OCI-LY3 (cell line): ENCODE results near the gene GIPC2.

Source experiments
- H2AFZ ChIP-seq: fragments of 200-600, 300-600 bp; shearing (Covaris generic); 2 replicates; pipeline ENCODE4 v1.6.0; 2014; ENCODE audit warnings: antibody characterized with exemption, low read depth, low read length
- H3K27ac ChIP-seq: fragments of 200-600, 300-600 bp; sonication (generic); 2 replicates; pipeline ENCODE4 v1.5.1; 2014; ENCODE audit warnings: mild to moderate bottlenecking, low read length, moderate library complexity, mixed read lengths
- H3K27me3 ChIP-seq: fragments of 200-600, 300-600 bp; sonication (generic); 2 replicates; pipeline ENCODE4 v1.6.1; 2014; ENCODE audit warnings: low read depth, low read length, mixed read lengths
- H3K36me3 ChIP-seq: fragments of 200-600, 300-600 bp; sonication (generic); replicated peaks from 2 replicates; pipeline ENCODE3; 2014; ENCODE audit warnings: low read depth, low read length, mixed read lengths
- H3K4me1 ChIP-seq: fragments of 300-600, 200-600 bp; sonication (generic); 2 replicates; pipeline ENCODE4 v1.6.1; 2014; ENCODE audit warnings: low read length, mixed read lengths
- H3K4me2 ChIP-seq: fragments of 200-600, 300-600 bp; sonication (generic); 2 replicates; pipeline ENCODE4 v1.6.1; 2014; ENCODE audit warnings: low read length, mixed read lengths
- H3K4me3 ChIP-seq: fragments of 300-600, 200-600 bp; sonication (generic); 2 replicates; pipeline ENCODE4 v1.5.1; 2014; ENCODE audit warnings: antibody characterized with exemption, mild to moderate bottlenecking, low read length, moderate library complexity
- H3K79me2 ChIP-seq: fragments of 300-600, 200-600 bp; shearing (Covaris generic); 2 replicates; pipeline ENCODE4 v1.6.1; 2014; ENCODE audit warnings: mild to moderate bottlenecking, low read length, mixed read lengths
- H3K9ac ChIP-seq: fragments of 300-600, 200-600 bp; shearing (Covaris generic); 2 replicates; pipeline ENCODE4 v1.6.0; 2014; ENCODE audit warnings: mild to moderate bottlenecking, low read length, moderate library complexity
- H3K9me3 ChIP-seq: fragments of 200-600, 300-600 bp; shearing (Covaris generic); 2 replicates; pipeline ENCODE4 v1.6.1; 2014; ENCODE audit warnings: low read length, mixed read lengths; ENCODE audit not compliant: insufficient read depth
- H4K20me1 ChIP-seq: fragments of 200-600, 300-600 bp; sonication (generic); 2 replicates; pipeline ENCODE4 v1.6.1; 2016; ENCODE audit warnings: low read length, mixed read lengths; ENCODE audit not compliant: insufficient read depth
- EZH2phosphoT487 ChIP-seq: fragments of 200-600 bp; shearing (Covaris generic); IDR thresholded peaks from 2 replicates; pipeline ENCODE4 v1.6.1; 2018; ENCODE audit warnings: antibody characterized with exemption, mixed run types, low read depth
- TF ChIP-seq, protein P1 (sequence below): fragments of 200-600, 300-600 bp; sonication (generic); IDR thresholded peaks from 2 replicates; pipeline ENCODE4 v1.5.1; 2014; ENCODE audit warnings: antibody characterized with exemption, low read length, low read depth

Gene GIPC2

GRCh38 chr1:78136680-78137079 lies 90.9 kb downstream of the GIPC2 start:
- Histone ChIP-seq H3K4me2 (no peak overlapping the region), H3K27ac (no peak overlapping the region), H4K20me1 (no peaks in the 10 kb centered on the region), H3K4me1 (peaks cover 3% of the 10 kb centered on the region), H3K27me3 (no peaks in the 10 kb centered on the region), H2AFZ (no peak overlapping the region), H3K4me3 (no peak overlapping the region), H3K9me3 (no peaks in the 10 kb centered on the region), H3K36me3 (no peaks in the 10 kb centered on the region), H3K79me2 (no peaks in the 10 kb centered on the region), H3K9ac (no peak overlapping the region)
- TF ChIP-seq, protein P1, sequence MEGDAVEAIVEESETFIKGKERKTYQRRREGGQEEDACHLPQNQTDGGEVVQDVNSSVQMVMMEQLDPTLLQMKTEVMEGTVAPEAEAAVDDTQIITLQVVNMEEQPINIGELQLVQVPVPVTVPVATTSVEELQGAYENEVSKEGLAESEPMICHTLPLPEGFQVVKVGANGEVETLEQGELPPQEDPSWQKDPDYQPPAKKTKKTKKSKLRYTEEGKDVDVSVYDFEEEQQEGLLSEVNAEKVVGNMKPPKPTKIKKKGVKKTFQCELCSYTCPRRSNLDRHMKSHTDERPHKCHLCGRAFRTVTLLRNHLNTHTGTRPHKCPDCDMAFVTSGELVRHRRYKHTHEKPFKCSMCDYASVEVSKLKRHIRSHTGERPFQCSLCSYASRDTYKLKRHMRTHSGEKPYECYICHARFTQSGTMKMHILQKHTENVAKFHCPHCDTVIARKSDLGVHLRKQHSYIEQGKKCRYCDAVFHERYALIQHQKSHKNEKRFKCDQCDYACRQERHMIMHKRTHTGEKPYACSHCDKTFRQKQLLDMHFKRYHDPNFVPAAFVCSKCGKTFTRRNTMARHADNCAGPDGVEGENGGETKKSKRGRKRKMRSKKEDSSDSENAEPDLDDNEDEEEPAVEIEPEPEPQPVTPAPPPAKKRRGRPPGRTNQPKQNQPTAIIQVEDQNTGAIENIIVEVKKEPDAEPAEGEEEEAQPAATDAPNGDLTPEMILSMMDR: no peak

DNA sequence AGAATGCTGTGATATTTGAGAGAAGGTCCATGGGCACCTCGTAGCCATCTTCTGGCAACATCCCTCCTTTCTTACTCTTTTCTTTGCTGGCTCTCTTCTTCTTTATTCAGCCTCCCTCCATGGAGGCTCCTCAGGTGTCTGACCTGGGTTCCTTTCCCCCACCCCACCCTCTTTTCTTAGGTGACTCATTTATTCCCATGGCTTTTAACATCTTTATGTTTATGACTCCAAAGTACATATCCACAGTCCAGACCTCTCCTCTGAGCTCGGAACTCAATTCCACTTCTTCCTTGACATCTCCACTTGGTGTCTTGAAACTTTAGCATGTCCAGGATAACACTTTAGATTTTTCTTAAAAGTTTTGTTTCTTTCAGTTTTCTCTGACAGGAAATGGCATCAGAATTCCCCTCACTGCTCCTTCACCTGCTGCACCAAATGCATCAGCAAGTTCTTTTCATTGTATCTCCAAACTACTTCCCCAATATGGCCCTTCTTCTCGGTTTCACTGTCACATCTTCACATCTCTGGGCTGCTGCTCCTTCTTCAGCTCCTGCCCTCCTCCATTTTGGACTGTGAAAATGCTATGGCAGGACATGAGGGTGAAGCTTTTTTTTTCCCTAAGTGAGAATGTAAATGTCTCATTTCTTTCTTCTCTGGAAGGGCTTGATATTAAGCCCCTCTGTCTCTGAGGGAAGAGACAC lies 95.9 kb downstream of the GIPC2 start:
- peak overlapping the region; percentile 13; the same call in 1 of the 2 replicates for H3K27ac ChIP-seq
- H3K4me1 ChIP-seq: peaks cover 28% of the 10 kb centered on the region
- no peaks in the 10 kb centered on the region for H4K20me1 ChIP-seq
- no peak overlapping the region for H3K9ac ChIP-seq
- H3K9me3 ChIP-seq: no peaks in the 10 kb centered on the region
- H3K27me3 ChIP-seq: no peaks in the 10 kb centered on the region
- peak overlapping the region; percentile 28 for H3K4me2 ChIP-seq
- peak overlapping the region; percentile 63 for H2AFZ ChIP-seq
- TF ChIP-seq EZH2phosphoT487: no peak
- TF ChIP-seq, protein P1: no peak
- no peaks in the 10 kb centered on the region for H3K79me2 ChIP-seq
- no peaks in the 10 kb centered on the region for H3K36me3 ChIP-seq
- H3K4me3 ChIP-seq: peak overlapping the region; percentile 26; the same call in 1 of the 2 replicates

- Histone ChIP-seq H3K9ac (peak overlapping the region; percentile 63), H3K4me2 (peak overlapping the region; percentile 89), H3K4me3 (peak overlapping the region; percentile 75)
Observed at GRCh38 chr1:78142736-78143135, 97.0 kb downstream of the GIPC2 start.

GRCh38 chr1:78143152-78143551 lies 97.4 kb downstream of the GIPC2 start:
- Histone ChIP-seq H2AFZ (peak overlapping the region; percentile 100), H3K27ac (peak overlapping the region; percentile 46), H3K4me3 (peak overlapping the region; percentile 75), H3K9me3 (no peaks in the 10 kb centered on the region), H3K4me1 (peaks cover 28% of the 10 kb centered on the region), H3K27me3 (no peaks in the 10 kb centered on the region), H3K9ac (peak overlapping the region; percentile 63), H4K20me1 (no peaks in the 10 kb centered on the region), H3K79me2 (no peaks in the 10 kb centered on the region), H3K36me3 (no peaks in the 10 kb centered on the region), H3K4me2 (peak overlapping the region; percentile 89)
- TF ChIP-seq, protein P1: no peak

More at GRCh38 chr1:78142736-78143135, 97.0 kb downstream of the GIPC2 start:
- Histone ChIP-seq H3K27me3 (no peaks in the 10 kb centered on the region), H3K27ac (peak overlapping the region; percentile 46), H4K20me1 (no peaks in the 10 kb centered on the region), H3K36me3 (no peaks in the 10 kb centered on the region), H3K9me3 (no peaks in the 10 kb centered on the region), H3K79me2 (no peaks in the 10 kb centered on the region), H2AFZ (peak overlapping the region; percentile 100), H3K4me1 (peaks cover 28% of the 10 kb centered on the region)
- TF ChIP-seq EZH2phosphoT487: no peak
- TF ChIP-seq, protein P1: no peak
